ENCODE measurements around the gene IPMK. TPM values are rescaled to one million over a fixed set of nuclear protein-coding genes. Genes with fewer than 3 reads are reported as not detected.

The IPMK gene
- total RNA-seq, 1 donor from 2014 or later, result 14.3 TPM

GRCh38 chr10:58264780-58265179, 2.9 kb downstream of the IPMK start:
- H3K9me3 ChIP-seq (ENCODE audit: low read depth), result no peaks in the 10 kb centered on the region
- H4K20me1 ChIP-seq (ENCODE audit: low read depth), result peaks cover 5% of the 10 kb centered on the region
- peaks cover 21% of the 10 kb centered on the region for H3K4me1 ChIP-seq
- Mint-ChIP-seq H3K4me3 (peak overlapping the region; percentile 46), H3K36me3 (no peaks in the 10 kb centered on the region), H3K27me3 (ENCODE audit: insufficient read depth, low read depth) (peaks cover 5% of the 10 kb centered on the region), H3K9me3 (peaks cover 5% of the 10 kb centered on the region), H3K4me1 (peaks cover 23% of the 10 kb centered on the region), H3K27ac (no peak overlapping the region)
- H3K79me2 ChIP-seq (ENCODE audit: low read depth), result peaks cover 39% of the 10 kb centered on the region
- TF ChIP-seq EZH2 (IDR thresholded peaks at IDR 0.05), result no peak
- TF ChIP-seq EZH2phosphoT487 (IDR thresholded peaks at IDR 0.05), result no peak
- TF ChIP-seq, protein P1, sequence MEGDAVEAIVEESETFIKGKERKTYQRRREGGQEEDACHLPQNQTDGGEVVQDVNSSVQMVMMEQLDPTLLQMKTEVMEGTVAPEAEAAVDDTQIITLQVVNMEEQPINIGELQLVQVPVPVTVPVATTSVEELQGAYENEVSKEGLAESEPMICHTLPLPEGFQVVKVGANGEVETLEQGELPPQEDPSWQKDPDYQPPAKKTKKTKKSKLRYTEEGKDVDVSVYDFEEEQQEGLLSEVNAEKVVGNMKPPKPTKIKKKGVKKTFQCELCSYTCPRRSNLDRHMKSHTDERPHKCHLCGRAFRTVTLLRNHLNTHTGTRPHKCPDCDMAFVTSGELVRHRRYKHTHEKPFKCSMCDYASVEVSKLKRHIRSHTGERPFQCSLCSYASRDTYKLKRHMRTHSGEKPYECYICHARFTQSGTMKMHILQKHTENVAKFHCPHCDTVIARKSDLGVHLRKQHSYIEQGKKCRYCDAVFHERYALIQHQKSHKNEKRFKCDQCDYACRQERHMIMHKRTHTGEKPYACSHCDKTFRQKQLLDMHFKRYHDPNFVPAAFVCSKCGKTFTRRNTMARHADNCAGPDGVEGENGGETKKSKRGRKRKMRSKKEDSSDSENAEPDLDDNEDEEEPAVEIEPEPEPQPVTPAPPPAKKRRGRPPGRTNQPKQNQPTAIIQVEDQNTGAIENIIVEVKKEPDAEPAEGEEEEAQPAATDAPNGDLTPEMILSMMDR (IDR thresholded peaks at IDR 0.05), result no peak
- H3K27me3 ChIP-seq, result peaks cover 8% of the 10 kb centered on the region
- H3K9ac ChIP-seq, result no peak overlapping the region
- H3K4me2 ChIP-seq, result peak overlapping the region; percentile 94
- no peak for DNase-seq (ENCODE audit: low spot score)
- no peak overlapping the region for H3K4me3 ChIP-seq
- H3K27ac ChIP-seq, result no peak overlapping the region
- no peaks in the 10 kb centered on the region for H3K36me3 ChIP-seq
- H2AFZ ChIP-seq (replicated peaks), result no peak overlapping the region
- H3F3A ChIP-seq (ENCODE audit: low read depth), result peaks cover 19% of the 10 kb centered on the region

DNA sequence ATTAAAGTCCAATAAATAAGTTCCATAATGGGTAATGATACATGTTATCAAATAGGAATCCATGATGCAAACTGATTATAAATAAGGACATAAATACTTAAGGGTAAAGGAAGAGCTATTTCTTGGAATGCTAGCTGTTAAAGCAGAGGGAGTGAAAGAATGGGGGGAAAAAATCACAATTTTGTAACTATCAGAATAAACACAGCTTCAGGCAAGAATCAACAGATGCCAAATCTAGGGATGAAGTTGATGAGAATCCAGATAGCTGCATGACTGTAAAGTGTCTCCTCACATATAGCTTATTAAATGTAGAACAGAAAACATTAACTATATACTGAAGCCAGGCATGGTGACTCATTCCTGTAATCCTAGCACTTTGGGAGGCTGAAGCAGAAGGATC, 4.9 kb downstream of the IPMK start:
- no peak for DNase-seq (ENCODE audit: low spot score)
- H3K27ac Mint-ChIP-seq, result no peak overlapping the region
- Histone ChIP-seq H3K27me3 (peaks cover 8% of the 10 kb centered on the region), H3K4me3 (no peak overlapping the region), H3K4me1 (peaks cover 19% of the 10 kb centered on the region), H3K9me3 (ENCODE audit: low read depth) (no peaks in the 10 kb centered on the region), H2AFZ (replicated peaks) (no peak overlapping the region), H3K27ac (no peak overlapping the region), H4K20me1 (ENCODE audit: low read depth) (peaks cover 5% of the 10 kb centered on the region), H3F3A (ENCODE audit: low read depth) (peaks cover 3% of the 10 kb centered on the region), H3K4me2 (no peak overlapping the region), H3K79me2 (ENCODE audit: low read depth) (peaks cover 46% of the 10 kb centered on the region), H3K9ac (no peak overlapping the region), H3K36me3 (no peaks in the 10 kb centered on the region)
- H3K27me3 Mint-ChIP-seq (ENCODE audit: insufficient read depth, low read depth), result no peaks in the 10 kb centered on the region
- H3K36me3 Mint-ChIP-seq, result peaks cover 11% of the 10 kb centered on the region
- TF ChIP-seq EZH2phosphoT487 (IDR thresholded peaks at IDR 0.05) (no peak), EZH2 (IDR thresholded peaks at IDR 0.05) (no peak)
- TF ChIP-seq, protein P1 (IDR thresholded peaks at IDR 0.05), result no peak
- H3K4me3 Mint-ChIP-seq, result no peak overlapping the region
- peaks cover 11% of the 10 kb centered on the region for H3K9me3 Mint-ChIP-seq
- peaks cover 23% of the 10 kb centered on the region for H3K4me1 Mint-ChIP-seq

GRCh38 chr10:58260334-58260733, 7.4 kb downstream of the IPMK start:
- H3K27ac ChIP-seq, result no peak overlapping the region
- H3K4me1 Mint-ChIP-seq, result peaks cover 6% of the 10 kb centered on the region
- no peaks in the 10 kb centered on the region for H3K36me3 ChIP-seq
- H3K79me2 ChIP-seq (ENCODE audit: low read depth), result peaks cover 26% of the 10 kb centered on the region
- H3K27ac Mint-ChIP-seq, result no peak overlapping the region
- DNase-seq (ENCODE audit: low spot score), result no peak
- peaks cover 28% of the 10 kb centered on the region for H3K9me3 Mint-ChIP-seq
- peaks cover 25% of the 10 kb centered on the region for H3K36me3 Mint-ChIP-seq
- H3K4me1 ChIP-seq, result peaks cover 5% of the 10 kb centered on the region
- no peak overlapping the region for H3K4me2 ChIP-seq
- H3K9ac ChIP-seq, result no peak overlapping the region
- no peaks in the 10 kb centered on the region for H3F3A ChIP-seq (ENCODE audit: low read depth)
- peaks cover 5% of the 10 kb centered on the region for H3K27me3 Mint-ChIP-seq (ENCODE audit: insufficient read depth, low read depth)
- no peaks in the 10 kb centered on the region for H3K9me3 ChIP-seq (ENCODE audit: low read depth)
- no peak overlapping the region for H3K4me3 Mint-ChIP-seq
- no peaks in the 10 kb centered on the region for H3K27me3 ChIP-seq
- H2AFZ ChIP-seq (replicated peaks), result no peak overlapping the region
- H4K20me1 ChIP-seq (ENCODE audit: low read depth), result no peaks in the 10 kb centered on the region
- no peak overlapping the region for H3K4me3 ChIP-seq
- TF ChIP-seq, protein P1 (IDR thresholded peaks at IDR 0.05), result no peak
- TF ChIP-seq EZH2phosphoT487 (IDR thresholded peaks at IDR 0.05) (no peak), EZH2 (IDR thresholded peaks at IDR 0.05) (no peak)
